T-cell (primary cell): ENCODE results near the gene TRAPPC8. TPM values are rescaled to one million over a fixed set of nuclear protein-coding genes. Genes with fewer than 3 reads are reported as not detected.

Experiments
- ATAC-seq, 4 experiments: fragments of 200-7000 bp in 3 of 4; fragments of 150-1000 bp in 1 of 4; cut with Tn5 transposase; replicated peaks in 1 of 4; 1 replicate in 3 of 4; 2 replicates in 1 of 4; pipeline ENCODE4 v1.10.0; 2021; ENCODE audit warnings: moderate library complexity in 3 of 4, mild to moderate bottlenecking in 2 of 4, moderate number of reproducible peaks in 1 of 4
- CTCF ChIA-PET, 2 donors: fragments of 300-600 bp; sonication (Branson Sonifier 250); formaldehyde crosslinking; loops; one replicate each; lab custom pipeline; 2022; ENCODE audit warnings: antibody characterized with exemption in 2 of 2; lab: Charles Lee
- POLR2A ChIA-PET, 2 donors: fragments of 300-600 bp; sonication (Branson Sonifier 250); formaldehyde crosslinking; loops; one replicate each; lab custom pipeline; 2022; ENCODE audit warnings: antibody characterized with exemption in 2 of 2; lab: Charles Lee
- DNase-seq, 35 experiments: peaks; one replicate each; pipeline versions ENCODE4 v3.0.0 to v3.0.0-alpha.2; 2013 to 2023
- H3K27ac ChIP-seq: one replicate; pipeline ENCODE4 v1.5.1; 2013; ENCODE audit warnings: low read length
- H3K27me3 ChIP-seq, 2 experiments: replicated peaks in 1 of 2; 1 replicate in 1 of 2; 2 replicates in 1 of 2; pipeline versions ENCODE4 v1.6.1 to v1.7.0; 2013; ENCODE audit warnings: low read length in 1 of 2, mixed read lengths in 1 of 2; ENCODE audit not compliant: control insufficient read depth in 2 of 2, insufficient read depth in 2 of 2; ENCODE audit errors: extremely low read depth in 1 of 2
- H3K36me3 ChIP-seq, 2 donors: 1 replicate in 1 of 2; 2 replicates in 1 of 2; pipeline versions ENCODE4 v1.6.1 to v1.7.0; 2013; ENCODE audit warnings: low read length in 1 of 2; ENCODE audit not compliant: control insufficient read depth in 2 of 2, insufficient read depth in 1 of 2; ENCODE audit errors: extremely low read depth in 1 of 2
- H3K4me1 ChIP-seq, 2 experiments: 1 replicate in 1 of 2; 2 replicates in 1 of 2; pipeline versions ENCODE4 v1.6.1 to v1.7.0; 2013; ENCODE audit warnings: low read length in 2 of 2, mixed read lengths in 1 of 2; ENCODE audit not compliant: insufficient read depth in 2 of 2, control insufficient read depth in 1 of 2; ENCODE audit errors: extremely low read depth in 1 of 2
- H3K4me3 ChIP-seq, 2 donors: 1 replicate in 1 of 2; 2 replicates in 1 of 2; pipeline versions ENCODE4 v1.5.1 to v1.7.0; 2013; ENCODE audit warnings: mild to moderate bottlenecking in 2 of 2, low read length in 1 of 2, moderate library complexity in 1 of 2; ENCODE audit not compliant: control insufficient read depth in 1 of 2; ENCODE audit errors: extremely low read depth in 1 of 2
- H3K9me3 ChIP-seq: 2 replicates; pipeline ENCODE4 v1.7.0; 2013
- H3K27ac Mint-ChIP-seq, 2 donors: one replicate each; pipeline ENCODE4 v1.8.0; 2020 to 2021; ENCODE audit warnings: mild to moderate bottlenecking in 2 of 2, mixed read lengths in 2 of 2
- H3K27me3 Mint-ChIP-seq, 2 donors: one replicate each; pipeline ENCODE4 v1.8.0; 2021 to 2022; ENCODE audit warnings: mixed read lengths in 2 of 2
- H3K36me3 Mint-ChIP-seq: one replicate; pipeline ENCODE4 v1.8.0; 2021; ENCODE audit warnings: mixed read lengths
- H3K4me1 Mint-ChIP-seq, 3 donors: one replicate each; pipeline ENCODE4 v1.8.0; 2020 to 2022; ENCODE audit warnings: mixed read lengths in 3 of 3, mild to moderate bottlenecking in 1 of 3
- H3K4me3 Mint-ChIP-seq, 3 donors: one replicate each; pipeline ENCODE4 v1.8.0; 2020 to 2022; ENCODE audit warnings: mild to moderate bottlenecking in 3 of 3, mixed read lengths in 3 of 3, moderate library complexity in 3 of 3
- H3K9me3 Mint-ChIP-seq, 3 donors: one replicate each; pipeline ENCODE4 v1.8.0; 2020 to 2022; ENCODE audit warnings: mixed read lengths in 3 of 3
- WGBS: methylation state at CpG from one replicate; pipeline ENCODE4 v1.1.5; 2013; ENCODE audit warnings: missing lambda C conversion rate; ENCODE audit not compliant: insufficient coverage; 5-methylcytosine and 5-hydroxymethylcytosine counted together
- total RNA-seq, 35 experiments: library from RNA in 6 of 35; stranded (reverse) in 6 of 35; fragments of 120-200 nt in 1 of 35; gene quantifications; one replicate each; pipeline versions ENCODE4 v1.2.1 to v1.2.4 and lab custom pipeline; 2013 to 2026

Gene TRAPPC8
- total RNA-seq, 5 donors from 2014 or later (not counting 1 experiment from before 2014, with no cell fraction given), result 44.7 to 62.0 (median 51.8) TPM

DNA sequence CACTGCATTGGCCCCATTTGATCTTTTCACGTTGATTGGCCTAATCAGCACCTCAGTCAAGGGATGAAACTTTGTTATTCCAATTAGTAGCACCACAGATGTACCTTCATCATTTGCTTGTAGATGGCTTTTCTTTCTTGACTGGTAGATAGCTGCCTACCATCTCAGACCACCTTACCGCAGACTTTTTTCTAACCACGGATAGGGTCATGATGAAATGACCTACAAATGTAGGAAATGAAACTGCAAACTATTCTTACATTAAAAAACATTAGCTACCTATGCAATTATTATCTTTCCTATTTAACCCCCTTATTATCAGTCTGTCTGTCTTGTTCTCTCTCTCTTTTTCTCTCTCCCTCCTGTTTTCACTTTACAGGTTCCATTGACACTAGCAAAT lies 159.9 kb downstream of the TRAPPC8 start:
- no peaks in the 10 kb centered on the region for H3K4me1 Mint-ChIP-seq
- no peak overlapping the region for H3K4me3 ChIP-seq
- H3K27ac ChIP-seq, result no peak overlapping the region
- no peak overlapping the region for H3K4me3 Mint-ChIP-seq
- peaks cover 3% of the 10 kb centered on the region for H3K36me3 Mint-ChIP-seq
- H3K27me3 Mint-ChIP-seq, result peaks cover 0 to 7% of the 10 kb centered on the region in 2 donors
- no CpG with 5 or more reads among the region's 3 CpGs for WGBS
- H3K9me3 Mint-ChIP-seq, result peaks cover 7 to 23% (median 18%) of the 10 kb centered on the region in 3 donors
- POLR2A ChIA-PET, result no interaction called here
- H3K27me3 ChIP-seq, result no peaks in the 10 kb centered on the region
- no peak for DNase-seq
- no peak overlapping the region for H3K27ac Mint-ChIP-seq
- no peaks in the 10 kb centered on the region for H3K36me3 ChIP-seq
- CTCF ChIA-PET, result no interaction called here
- ATAC-seq, result no peak
- H3K9me3 ChIP-seq, result no peaks in the 10 kb centered on the region
- no peaks in the 10 kb centered on the region for H3K4me1 ChIP-seq

Other genes starting within 250 kb of the TRAPPC8 start
- gene SLC25A52, start 182.2 kb downstream of the TRAPPC8 start, total RNA-seq, result not detected
- 10 to 100 TPM; 33.6 to 70.1 (median 37.4) TPM for gene RNF125, start 75.7 kb upstream of the TRAPPC8 start, total RNA-seq
- 100 to 1,000 TPM in 1 of 5 donors, 10 to 100 TPM in 4; 61.3 to 103 (median 67.5) TPM for gene RNF138, start 148.7 kb upstream of the TRAPPC8 start, total RNA-seq
- gene MEP1B, start 246.9 kb upstream of the TRAPPC8 start, total RNA-seq, result under 1 TPM in 1 of 5 donors, not detected in 4; 0.18 TPM